ENCODE results near the gene DHRS11. TPM values are rescaled to one million over a fixed set of nuclear protein-coding genes. Genes with fewer than 3 reads are reported as not detected.

Gene DHRS11
- polyA plus RNA-seq, 1 of the 3 experiments (the other 2 are of a cell fraction), result 31.6 TPM

DNA sequence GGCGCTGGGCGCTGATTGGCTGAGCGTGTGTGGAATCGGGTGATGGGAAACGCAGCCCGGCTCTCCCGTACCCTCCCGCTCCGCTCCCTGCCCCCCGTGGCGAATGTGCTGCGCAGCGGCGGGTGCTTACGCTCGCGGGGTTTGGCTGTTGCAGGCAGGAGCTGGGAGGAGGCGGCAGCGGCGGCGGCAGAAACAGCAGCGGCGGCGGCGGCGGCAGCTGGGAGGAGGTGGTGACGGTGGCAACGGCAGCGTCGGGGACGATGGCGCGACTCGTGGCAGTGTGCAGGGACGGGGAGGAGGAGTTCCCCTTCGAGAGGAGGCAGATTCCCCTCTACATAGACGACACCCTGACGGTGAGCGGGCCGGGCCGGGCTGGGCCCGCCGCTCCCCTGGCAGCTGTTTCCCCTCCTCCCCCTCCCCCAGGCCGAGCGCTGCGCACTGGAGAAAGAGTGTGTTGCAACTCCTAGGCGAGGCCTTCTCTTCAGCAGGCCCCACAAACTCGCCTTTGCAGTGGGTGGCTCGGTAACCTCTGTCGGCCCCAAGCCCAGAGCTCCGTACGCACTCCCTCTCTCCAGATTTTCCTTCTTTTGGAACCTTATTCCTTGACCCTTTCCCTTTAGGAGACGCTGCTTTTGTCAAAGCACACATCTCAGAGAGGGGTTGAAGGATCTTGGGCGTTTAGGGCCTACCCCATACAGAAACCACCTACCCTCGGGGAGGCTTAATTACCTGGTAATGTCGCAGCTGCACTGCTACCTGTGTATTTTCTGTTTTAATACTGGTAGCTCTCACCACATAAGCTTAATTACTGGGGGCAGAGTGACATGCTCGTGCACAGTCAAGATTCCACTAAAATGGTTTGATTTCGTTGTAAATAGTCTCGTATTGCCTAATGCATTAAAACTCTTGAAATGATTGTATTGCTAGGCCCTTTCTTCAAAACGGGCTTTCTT is 45.9 kb upstream of the DHRS11 start (continued):
- TF ChIP-seq RAD21 (IDR thresholded peaks at IDR 0.05; ENCODE audit: low read length) (no peak), SMC3 (IDR thresholded peaks at IDR 0.05; ENCODE audit: low read depth, low read length) (no peak), JUND (IDR thresholded peaks at IDR 0.05) (no peak), MEF2A (IDR thresholded peaks at IDR 0.05; ENCODE audit: borderline replicate concordance, low read depth) (no peak), NRF1 (IDR thresholded peaks at IDR 0.05; ENCODE audit: low read depth, low read length) (no peak), EZH2phosphoT487 (IDR thresholded peaks at IDR 0.05; ENCODE audit: borderline replicate concordance, low read depth) (no peak)
- TF ChIP-seq, protein P1, sequence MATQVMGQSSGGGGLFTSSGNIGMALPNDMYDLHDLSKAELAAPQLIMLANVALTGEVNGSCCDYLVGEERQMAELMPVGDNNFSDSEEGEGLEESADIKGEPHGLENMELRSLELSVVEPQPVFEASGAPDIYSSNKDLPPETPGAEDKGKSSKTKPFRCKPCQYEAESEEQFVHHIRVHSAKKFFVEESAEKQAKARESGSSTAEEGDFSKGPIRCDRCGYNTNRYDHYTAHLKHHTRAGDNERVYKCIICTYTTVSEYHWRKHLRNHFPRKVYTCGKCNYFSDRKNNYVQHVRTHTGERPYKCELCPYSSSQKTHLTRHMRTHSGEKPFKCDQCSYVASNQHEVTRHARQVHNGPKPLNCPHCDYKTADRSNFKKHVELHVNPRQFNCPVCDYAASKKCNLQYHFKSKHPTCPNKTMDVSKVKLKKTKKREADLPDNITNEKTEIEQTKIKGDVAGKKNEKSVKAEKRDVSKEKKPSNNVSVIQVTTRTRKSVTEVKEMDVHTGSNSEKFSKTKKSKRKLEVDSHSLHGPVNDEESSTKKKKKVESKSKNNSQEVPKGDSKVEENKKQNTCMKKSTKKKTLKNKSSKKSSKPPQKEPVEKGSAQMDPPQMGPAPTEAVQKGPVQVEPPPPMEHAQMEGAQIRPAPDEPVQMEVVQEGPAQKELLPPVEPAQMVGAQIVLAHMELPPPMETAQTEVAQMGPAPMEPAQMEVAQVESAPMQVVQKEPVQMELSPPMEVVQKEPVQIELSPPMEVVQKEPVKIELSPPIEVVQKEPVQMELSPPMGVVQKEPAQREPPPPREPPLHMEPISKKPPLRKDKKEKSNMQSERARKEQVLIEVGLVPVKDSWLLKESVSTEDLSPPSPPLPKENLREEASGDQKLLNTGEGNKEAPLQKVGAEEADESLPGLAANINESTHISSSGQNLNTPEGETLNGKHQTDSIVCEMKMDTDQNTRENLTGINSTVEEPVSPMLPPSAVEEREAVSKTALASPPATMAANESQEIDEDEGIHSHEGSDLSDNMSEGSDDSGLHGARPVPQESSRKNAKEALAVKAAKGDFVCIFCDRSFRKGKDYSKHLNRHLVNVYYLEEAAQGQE (IDR thresholded peaks at IDR 0.05; ENCODE audit: low read depth, low read length), result 0 out of 2 replicates have a peak, but pooled peaks have one; percentile 11
- TF ChIP-seq, protein P2, sequence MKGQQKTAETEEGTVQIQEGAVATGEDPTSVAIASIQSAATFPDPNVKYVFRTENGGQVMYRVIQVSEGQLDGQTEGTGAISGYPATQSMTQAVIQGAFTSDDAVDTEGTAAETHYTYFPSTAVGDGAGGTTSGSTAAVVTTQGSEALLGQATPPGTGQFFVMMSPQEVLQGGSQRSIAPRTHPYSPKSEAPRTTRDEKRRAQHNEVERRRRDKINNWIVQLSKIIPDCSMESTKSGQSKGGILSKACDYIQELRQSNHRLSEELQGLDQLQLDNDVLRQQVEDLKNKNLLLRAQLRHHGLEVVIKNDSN (IDR thresholded peaks at IDR 0.05; ENCODE audit: borderline replicate concordance, low read depth), result no peak

DNA sequence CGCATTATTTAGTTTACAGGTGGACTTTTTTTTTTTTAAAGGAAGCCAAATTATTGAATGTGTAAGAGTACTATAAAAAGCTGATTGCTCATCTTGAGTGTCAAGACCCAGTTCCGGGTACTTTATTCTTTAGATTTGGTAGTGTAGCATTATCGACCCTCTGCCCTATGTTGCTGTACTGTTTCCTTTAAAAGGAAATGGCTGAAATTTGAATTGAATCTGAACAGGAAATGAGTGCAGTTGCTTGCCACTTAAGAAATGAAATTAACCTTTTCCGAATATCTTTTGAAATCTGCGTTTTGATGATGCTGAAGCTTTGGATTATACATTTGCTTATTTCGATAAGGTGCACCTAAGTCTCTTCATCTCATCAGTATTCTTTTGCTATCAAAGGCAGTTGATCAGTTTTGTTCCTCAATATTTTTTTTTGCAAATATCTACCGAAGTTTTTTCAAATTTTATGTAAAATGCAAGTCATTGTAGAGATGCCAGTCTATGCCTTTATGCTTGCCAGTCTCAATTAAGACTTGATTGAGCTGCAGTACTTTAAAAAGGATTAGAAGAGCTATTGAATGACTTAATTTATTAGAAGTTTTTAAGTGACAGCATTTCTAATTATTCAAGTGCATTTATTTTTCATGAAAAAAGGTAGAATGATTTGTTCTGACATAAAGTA is 45.1 kb upstream of the DHRS11 start:
- Histone ChIP-seq H3F3A (replicated peaks; ENCODE audit: insufficient read depth) (peaks cover 29% of the 10 kb centered on the region), H3K36me3 (replicated peaks in 1 of 2; ENCODE audit: control insufficient read depth in 1 of 2, insufficient read depth in 2 of 2, low read length in 1 of 2) (peaks cover 11 to 19% of the 10 kb centered on the region in 2 experiments), H3K4me1 (ENCODE audit: control insufficient read depth in 1 of 2, insufficient read depth in 2 of 2, low read depth in 1 of 2, low read length in 1 of 2) (peaks cover 4 to 9% of the 10 kb centered on the region in 2 experiments; a peak in 2 of 4 replicates), H3K4me2 (peak overlapping the region; percentile 97), H3K27ac (ENCODE audit: low read depth in 2 of 2, low read length in 1 of 2) (peak overlapping the region; percentile 72 to 86), H3K27me3 (ENCODE audit: insufficient read depth) (no peaks in the 10 kb centered on the region), H3K9ac (peak overlapping the region; percentile 88), H3K4me3 (ENCODE audit: low read depth in 2 of 2, low read length in 1 of 2) (peak overlapping the region; percentile 74 to 79), H3K79me2 (ENCODE audit: insufficient read depth) (peaks cover 91% of the 10 kb centered on the region), H2AFZ (ENCODE audit: low read depth) (no peak overlapping the region), H3K9me2 (no peaks in the 10 kb centered on the region), H3K9me3 (no peaks in the 10 kb centered on the region), H4K20me1 (ENCODE audit: insufficient read depth) (peaks cover 56% of the 10 kb centered on the region)
- no peak for DNase-seq
- WGBS (ENCODE audit: low lambda C conversion rate), result 14% methylated on average over 7 of the region's 7 CpGs
- ChIA-PET POLR2A (interaction anchor here (1.2 to 4.8 kb wide), 2 partner anchors 12 to 17 kb away, joined by 3 to 37 read pairs; partner anchors contain the start of genes MYO19 and PIGW), CTCF (interaction anchor here (0.9 to 3.0 kb wide), 6 partner anchors 12 to 57 kb away, joined by 3 to 16 read pairs (median 3); partner anchors contain the start of genes MYO19 and PIGW)
- TF ChIP-seq YY1 (IDR thresholded peaks at IDR 0.05; ENCODE audit: low read depth), result no peak
- no peak for TF ChIP-seq FOSL2 (IDR thresholded peaks at IDR 0.05; ENCODE audit: borderline replicate concordance, low read depth)
- no peak for TF ChIP-seq FOXJ3 (CRISPR knock-in tag; IDR thresholded peaks at IDR 0.05)
- TF ChIP-seq TCF12 (IDR thresholded peaks at IDR 0.05), result no peak
- no peak for TF ChIP-seq GATA2 (CRISPR knock-in tag; IDR thresholded peaks at IDR 0.05)
- TF ChIP-seq, protein P3, sequence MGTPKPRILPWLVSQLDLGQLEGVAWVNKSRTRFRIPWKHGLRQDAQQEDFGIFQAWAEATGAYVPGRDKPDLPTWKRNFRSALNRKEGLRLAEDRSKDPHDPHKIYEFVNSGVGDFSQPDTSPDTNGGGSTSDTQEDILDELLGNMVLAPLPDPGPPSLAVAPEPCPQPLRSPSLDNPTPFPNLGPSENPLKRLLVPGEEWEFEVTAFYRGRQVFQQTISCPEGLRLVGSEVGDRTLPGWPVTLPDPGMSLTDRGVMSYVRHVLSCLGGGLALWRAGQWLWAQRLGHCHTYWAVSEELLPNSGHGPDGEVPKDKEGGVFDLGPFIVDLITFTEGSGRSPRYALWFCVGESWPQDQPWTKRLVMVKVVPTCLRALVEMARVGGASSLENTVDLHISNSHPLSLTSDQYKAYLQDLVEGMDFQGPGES (IDR thresholded peaks at IDR 0.05; ENCODE audit: low read depth, low read length), result no peak
- no peak for TF ChIP-seq EZH2phosphoT487 (IDR thresholded peaks at IDR 0.05; ENCODE audit: borderline replicate concordance, low read depth)
- TF ChIP-seq, protein P4, sequence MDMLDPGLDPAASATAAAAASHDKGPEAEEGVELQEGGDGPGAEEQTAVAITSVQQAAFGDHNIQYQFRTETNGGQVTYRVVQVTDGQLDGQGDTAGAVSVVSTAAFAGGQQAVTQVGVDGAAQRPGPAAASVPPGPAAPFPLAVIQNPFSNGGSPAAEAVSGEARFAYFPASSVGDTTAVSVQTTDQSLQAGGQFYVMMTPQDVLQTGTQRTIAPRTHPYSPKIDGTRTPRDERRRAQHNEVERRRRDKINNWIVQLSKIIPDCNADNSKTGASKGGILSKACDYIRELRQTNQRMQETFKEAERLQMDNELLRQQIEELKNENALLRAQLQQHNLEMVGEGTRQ (IDR thresholded peaks at IDR 0.05; ENCODE audit: borderline replicate concordance, low read depth, low read length), result no peak
- TF ChIP-seq RXRA (IDR thresholded peaks at IDR 0.05; ENCODE audit: borderline replicate concordance, low read depth), result no peak
- TF ChIP-seq ELF1 (IDR thresholded peaks at IDR 0.05), result no peak
- no peak for TF ChIP-seq EP300 (IDR thresholded peaks at IDR 0.05; ENCODE audit: borderline replicate concordance in 1 of 2, low read depth in 1 of 2, low read length in 1 of 2)
- no peak for TF ChIP-seq FOXM1 (IDR thresholded peaks at IDR 0.05; ENCODE audit: low read depth)
